Stimulated activated CD4-positive, alpha-beta T cell treated with anti-CD3 and anti-CD28 coated beads, Interleukin-1b, Interleukin-23, amount 100 ng/mL, for 24 hours (primary cell): ENCODE results near the gene IL27RA.

Experiments used
- DNase-seq, 4 experiments: peaks; one replicate each; pipeline ENCODE4 v3.0.0-alpha.2; 2020; ENCODE audit warnings: low read depth in 4 of 4, low spot score in 1 of 4

The IL27RA gene

GRCh38 chr19:14031719-14032480 lies at the start of gene IL27RA:
IL27RA (plus strand) TSS chr19:14031762; CDS start chr19:14031873, 111 bp downstream.
- DNase-seq: peak; percentile 38 to 68 (median 56)

DNA sequence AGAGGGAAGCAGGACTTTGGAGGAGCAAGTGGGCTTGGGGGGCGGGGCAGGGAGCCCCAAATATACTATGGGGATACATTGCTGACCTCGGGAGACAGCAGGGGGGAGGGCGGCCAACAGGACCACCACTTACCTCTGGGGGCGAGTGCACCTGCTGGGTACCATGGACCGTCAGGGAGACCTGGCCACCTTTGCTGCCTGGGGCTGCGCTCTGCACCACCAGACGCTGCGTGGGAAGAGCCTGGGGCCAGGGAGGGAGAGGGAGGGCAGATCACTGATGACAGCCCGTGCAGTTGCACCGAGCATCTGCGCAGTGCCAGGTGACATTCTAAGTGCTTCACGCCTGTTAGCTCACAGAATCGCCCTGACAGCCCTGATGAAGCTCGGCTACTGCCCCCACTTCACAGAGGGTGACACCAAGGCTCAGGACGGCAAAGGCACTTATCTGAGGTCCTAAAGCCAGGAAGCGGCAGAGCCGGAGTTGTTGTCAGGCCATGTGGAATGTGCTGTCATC lies 49.5 kb upstream of the IL27RA start:
- DNase-seq: no peak

- DNase-seq: no peak
Measured at GRCh38 chr19:13982773-13983172, 48.8 kb upstream of the IL27RA start.

GRCh38 chr19:13983213-13983889 lies 48.2 kb upstream of the IL27RA start:
- no peak for DNase-seq

- DNase-seq: no peak
Measured at GRCh38 chr19:13984186-13984585, 47.4 kb upstream of the IL27RA start.

GRCh38 chr19:13984875-13985741 lies 46.5 kb upstream of the IL27RA start:
- DNase-seq: no peak

GRCh38 chr19:13985771-13986347 lies 45.7 kb upstream of the IL27RA start:
- DNase-seq: no peak

GRCh38 chr19:13986348-13986904 lies 45.1 kb upstream of the IL27RA start:
- DNase-seq: peak; percentile 97 to 99 (median 98)

DNA sequence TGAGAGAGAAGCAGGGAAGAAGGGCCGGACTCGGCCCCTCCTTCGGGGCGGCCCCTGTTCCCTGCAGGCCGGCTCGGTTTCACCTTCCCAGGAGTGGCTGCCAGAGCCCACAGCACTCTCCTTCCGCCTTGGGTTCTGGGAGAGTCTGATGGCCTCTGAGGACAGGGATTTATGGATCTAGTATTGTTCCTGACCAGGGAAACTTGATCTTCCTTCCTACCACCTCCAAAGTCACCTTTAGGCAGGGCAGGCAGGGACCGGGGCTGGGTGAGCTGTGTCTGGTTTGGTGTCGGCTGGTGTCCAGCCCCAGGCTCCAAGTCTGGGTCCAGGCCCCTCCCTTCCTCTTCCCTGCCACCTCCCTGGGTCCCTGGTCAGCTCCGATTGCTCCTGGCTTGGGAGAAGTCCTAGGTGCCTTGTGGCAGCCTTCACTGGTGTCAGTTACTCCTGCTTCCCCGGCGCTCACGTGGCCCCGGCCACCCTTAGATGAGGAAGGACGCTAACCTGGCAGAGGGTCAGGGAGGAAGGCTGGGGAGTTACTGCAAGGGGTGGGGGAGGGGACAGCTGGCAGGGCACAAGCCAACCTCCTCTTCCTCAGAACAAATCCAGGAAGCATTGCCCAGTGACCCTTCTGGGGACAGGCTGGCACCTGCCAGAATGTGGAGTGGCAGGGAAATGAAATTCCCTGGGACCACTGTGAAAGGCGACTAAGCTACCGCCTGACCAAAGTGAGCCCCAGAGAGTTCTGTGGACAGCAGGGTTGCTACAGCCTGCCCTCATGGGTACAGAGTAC lies 44.3 kb upstream of the IL27RA start:
- DNase-seq: no peak

GRCh38 chr19:13989487-13989886 lies 42.1 kb upstream of the IL27RA start:
- DNase-seq: no peak

DNA sequence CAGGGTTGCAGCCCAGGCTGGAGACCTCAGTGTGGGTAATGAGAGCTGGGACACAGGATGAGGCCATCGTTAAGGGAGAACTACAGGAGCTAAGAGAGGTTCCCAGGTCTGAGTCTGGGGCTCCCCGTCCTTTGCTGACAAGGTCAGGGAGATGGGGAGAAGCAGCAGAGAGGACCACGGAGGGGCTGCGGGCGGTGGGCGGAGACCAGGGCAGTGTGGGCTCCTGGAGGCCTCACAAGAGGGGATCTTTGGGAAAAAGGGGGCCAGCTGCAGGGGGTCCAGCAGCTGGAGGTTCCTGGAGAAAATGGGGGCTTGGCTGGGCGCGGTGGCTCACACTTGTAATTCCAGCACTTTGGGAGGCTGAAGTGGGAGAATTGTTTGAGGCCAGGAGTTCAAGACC lies 41.5 kb upstream of the IL27RA start:
- DNase-seq: no peak

GRCh38 chr19:13992025-13992424 lies 39.5 kb upstream of the IL27RA start:
- DNase-seq: no peak

DNA sequence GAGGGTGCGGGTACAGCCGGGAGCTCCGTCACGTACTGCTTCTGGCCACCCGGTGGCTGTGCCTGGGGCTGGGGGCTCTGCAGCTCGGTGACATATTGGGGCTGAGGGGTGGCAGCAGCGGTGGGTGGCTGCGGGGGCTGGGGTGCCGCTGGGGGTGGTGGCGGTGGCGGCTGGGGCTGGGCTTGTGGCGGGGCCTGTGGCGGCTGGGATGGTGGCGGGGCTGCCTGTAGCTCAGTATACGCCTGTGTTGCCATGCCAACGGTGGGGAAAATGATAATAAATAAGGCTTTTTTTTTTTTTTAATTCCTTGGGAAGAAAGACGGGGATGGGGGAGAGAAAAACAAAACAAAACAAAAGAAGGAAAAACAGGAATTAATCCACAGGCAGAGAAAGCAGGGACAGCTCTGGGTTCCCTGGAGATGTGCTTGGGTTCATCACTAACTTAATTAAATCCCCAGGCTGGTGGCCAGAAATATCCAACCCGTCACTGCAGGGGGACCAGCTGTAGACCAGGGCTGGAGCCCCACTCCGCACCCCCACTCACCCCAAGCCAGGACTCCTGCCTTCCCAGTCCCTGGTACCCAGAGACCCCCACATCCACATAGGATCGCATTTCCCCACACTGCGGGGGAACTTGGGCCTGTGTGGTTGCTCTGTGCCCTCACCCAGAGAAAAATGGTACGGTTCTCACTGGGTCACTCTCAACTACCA lies 37.8 kb upstream of the IL27RA start:
- no peak for DNase-seq

DNA sequence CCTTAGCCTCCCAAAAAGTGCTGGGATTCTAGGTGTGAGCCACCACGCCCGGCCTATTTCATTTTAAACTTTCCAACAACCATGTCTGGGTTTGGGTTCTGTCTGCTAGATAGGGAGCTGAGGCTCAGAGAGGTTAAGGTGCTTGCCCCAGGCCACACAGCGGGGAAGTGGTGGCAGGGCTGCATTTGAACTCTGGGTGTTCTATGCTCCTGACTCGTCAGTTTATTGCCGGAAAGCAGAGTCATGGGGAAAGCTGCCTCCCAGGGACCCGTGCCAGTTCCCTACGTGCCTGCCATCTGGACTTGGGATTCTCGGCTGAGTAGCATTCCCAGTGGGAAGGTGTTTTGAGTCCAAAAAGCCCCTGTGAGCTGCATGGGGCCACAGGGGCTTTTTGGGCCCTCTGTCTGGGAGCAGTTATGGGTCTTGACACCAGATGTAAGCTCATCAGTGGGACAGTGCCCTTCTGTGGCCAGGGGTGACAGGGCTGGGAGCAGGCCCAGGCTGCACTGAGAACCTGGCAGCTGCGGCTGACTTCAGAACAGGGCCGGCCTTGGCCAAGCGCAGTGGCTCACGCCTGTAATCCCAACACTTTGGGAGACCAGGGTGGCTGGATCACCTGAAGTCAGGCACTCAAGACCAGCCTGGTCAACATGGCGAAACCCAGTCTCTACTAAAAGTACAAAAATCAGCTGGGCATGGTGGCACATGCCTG lies 36.4 kb upstream of the IL27RA start:
- no peak for DNase-seq

DNA sequence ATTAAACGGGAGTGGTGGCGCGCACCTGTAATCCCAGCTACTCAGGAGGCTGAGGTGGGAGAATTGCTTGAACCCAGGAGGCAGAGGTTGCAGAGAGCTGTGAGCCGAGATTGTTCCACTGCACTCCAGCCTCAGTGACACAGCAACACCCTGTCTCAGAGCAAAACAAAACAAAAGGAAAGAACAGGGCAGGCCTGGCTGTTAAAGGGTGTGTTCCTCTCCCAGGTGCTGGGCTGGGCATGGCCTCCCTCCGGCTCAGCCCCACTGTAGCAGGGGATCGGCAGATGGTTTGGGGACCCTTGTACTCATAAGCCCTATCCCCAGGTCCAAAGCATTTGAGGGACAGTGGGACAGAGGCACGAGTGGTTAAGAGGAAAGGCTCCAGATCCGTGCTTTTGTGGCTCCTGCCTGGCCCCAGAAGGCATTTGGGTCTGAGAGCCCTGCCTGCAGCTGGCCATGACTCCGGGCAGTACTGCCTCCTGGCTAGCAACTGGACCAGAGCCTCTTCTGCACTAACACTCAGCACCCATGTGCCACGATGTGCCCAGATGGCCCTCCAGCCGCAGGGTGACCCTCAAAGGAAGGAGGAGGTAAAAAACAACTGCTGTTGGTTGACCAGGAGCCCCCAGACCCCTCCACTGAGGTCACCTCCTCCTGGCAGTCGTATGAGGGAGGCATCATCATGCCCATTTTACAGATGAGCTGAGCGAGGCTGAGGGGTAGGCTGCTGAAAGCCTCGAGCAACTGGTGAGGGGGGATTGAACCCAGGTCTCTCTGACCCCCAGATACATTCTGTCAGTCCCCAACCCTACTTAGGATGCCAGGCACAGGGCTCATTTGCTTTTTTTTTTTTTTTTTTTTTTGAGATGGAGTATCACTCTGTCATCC lies 35.4 kb upstream of the IL27RA start:
- DNase-seq: no peak

DNA sequence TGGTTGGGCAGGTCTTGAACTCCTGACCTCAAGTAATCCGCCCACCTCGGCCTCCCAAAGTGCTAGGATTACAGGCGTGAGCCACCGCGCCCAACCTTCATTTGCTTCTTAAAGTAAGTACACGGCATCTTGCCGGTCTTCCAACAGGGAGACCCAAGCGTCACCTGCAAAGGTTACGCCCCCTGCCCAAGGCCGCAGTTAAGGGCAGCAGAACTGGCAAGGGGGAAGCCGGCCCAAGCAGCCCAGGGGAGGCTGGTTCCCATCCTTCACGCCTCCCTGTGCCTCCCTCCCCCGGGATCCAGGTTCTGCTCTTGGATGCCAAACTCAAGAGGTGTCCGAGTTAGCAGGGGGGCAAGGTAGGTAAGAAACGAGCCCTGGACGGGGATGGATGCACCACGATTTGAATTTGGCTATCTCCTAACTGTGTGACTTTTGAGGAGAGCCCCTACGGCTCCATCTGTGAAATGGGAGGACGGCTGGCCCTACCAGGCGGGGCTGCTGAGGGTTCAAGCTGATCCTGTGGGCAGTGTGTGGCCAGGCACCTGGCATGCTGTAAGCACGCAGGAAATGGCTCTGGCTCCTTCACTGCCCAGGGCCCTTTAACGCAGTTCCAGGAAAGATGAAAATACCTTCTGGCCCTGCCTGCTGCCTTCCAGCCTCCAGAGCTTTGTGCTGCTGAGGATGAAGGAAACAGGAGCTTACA lies 34.5 kb upstream of the IL27RA start:
- DNase-seq: no peak

- no peak for DNase-seq
Measured at GRCh38 chr19:13997631-13997962, 34.0 kb upstream of the IL27RA start.
